ENCODE measurements around the gene PON1.

PON1 gene

GRCh38 chr7:95330961-95331337 lies 6.6 kb upstream of the PON1 start:
- in situ Hi-C loops (cut with HindIII; ENCODE audit: low sequenced_read_pairs), result no loop called here

DNA sequence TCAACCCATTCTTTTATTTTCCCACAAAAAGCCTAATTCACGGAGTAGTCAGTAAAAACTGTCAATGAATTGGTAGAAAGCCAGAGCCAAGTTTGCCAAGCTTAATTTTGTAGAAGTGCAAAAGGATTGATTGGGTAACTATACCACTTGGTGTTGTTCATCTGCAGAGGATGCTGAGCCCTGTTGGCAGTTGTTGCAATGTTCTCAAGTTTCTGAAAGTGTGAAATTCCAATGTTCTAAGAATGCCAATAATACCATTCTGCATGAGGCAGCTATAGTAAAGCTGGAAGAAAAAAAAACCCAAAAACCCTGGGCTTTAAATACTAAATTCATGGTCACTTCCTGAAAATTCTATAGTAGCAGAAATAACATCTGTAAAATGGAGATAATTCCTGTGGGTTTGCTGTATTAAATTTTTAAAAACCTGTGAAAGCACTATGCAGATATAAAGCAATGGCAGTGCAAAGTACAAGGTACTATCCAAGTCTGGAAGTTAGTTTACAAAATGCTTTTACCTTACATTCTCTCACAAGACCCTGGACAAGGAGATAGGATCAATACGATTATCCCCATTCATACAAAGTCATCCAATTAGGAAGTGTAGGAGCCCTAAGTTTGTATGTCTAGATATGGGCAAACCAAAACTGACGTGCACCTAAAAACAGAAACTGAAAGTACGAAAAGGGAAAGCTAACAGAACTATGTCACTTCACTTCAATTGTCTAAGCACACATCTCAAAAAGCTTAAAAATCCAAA lies 6.0 kb upstream of the PON1 start:
- no peak overlapping the region for H3K4me3 ChIP-seq (ENCODE audit: low read depth, low read length)
- in situ Hi-C loops (cut with HindIII; ENCODE audit: low sequenced_read_pairs), result no loop called here
- no peak for TF ChIP-seq CTCF (IDR thresholded peaks at IDR 0.05; ENCODE audit: low read depth, low read length, missing control alignments)
- no peak for DNase-seq (ENCODE audit: low read depth)

More at GRCh38 chr7:95330961-95331337, 6.6 kb upstream of the PON1 start:
- no peak for TF ChIP-seq CTCF (IDR thresholded peaks at IDR 0.05; ENCODE audit: low read depth, low read length, missing control alignments)
- no peak overlapping the region for H3K4me3 ChIP-seq (ENCODE audit: low read depth, low read length)
- no peak for DNase-seq (ENCODE audit: low read depth)

- in situ Hi-C loops (cut with HindIII; ENCODE audit: low sequenced_read_pairs), result no loop called here
- H3K4me3 ChIP-seq (ENCODE audit: low read depth, low read length), result no peak overlapping the region
- TF ChIP-seq CTCF (IDR thresholded peaks at IDR 0.05; ENCODE audit: low read depth, low read length, missing control alignments), result no peak
- DNase-seq (ENCODE audit: low read depth), result no peak
Observed at GRCh38 chr7:95327356-95327755, 3.0 kb upstream of the PON1 start.

DNA sequence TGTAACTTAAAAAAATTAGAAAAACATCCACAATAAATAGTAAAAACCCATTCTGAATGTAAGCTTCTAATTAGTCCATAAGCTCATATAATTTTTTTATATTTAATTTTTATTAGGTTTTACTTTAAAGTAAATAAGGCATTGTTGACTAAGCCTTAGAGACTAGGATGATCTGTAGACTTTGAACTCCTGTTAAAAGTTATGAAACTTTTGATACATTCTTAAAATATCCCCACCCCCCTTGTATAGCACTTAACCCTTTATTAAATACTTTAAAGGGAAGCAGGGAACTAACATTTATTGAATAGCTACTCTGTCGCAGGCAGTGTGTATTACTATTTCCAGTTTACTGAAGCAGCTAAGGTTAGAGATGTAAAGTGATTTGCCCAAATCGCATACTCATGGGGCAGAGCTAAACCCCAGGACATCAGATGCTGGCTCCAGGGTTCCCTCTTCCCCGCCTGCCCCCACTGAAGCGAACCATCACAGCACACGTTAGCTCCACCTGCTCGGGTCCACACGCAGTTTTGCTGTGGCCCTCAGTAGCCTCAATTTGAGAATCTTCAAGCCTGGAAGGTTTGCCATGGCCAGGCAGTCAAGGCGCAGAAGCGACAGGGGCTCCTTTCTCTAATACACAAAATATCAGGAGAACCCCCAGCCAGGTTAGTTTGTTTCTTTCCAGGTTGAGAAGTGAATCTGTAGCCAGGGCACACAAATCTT lies 762 bp downstream of the PON1 start:
- no peak for DNase-seq (ENCODE audit: low read depth)
- in situ Hi-C loops (cut with HindIII; ENCODE audit: low sequenced_read_pairs), result no loop called here
- no peak for TF ChIP-seq CTCF (IDR thresholded peaks at IDR 0.05; ENCODE audit: low read depth, low read length, missing control alignments)
- H3K4me3 ChIP-seq (ENCODE audit: low read depth, low read length), result no peak overlapping the region

DNA sequence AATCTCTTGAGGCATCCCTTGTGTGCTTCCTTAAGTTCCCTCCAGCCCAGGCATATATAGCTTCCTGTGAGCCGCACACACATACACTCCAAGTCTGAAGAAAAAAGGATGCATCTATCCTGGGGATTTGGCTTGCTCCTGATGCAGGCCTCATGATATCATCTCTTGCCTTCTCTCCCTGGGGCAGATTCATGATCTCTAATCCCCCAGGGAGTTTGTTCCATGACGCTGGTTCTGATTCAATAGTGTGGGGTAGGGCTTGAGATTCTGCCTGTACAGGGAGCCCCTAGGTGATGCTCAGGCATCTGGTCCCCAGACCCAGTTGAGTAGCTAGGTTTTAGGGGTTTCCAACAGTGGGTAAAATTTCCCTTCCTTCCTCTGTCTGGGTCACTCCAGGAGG lies 1.5 kb downstream of the PON1 start:
- in situ Hi-C loops (cut with HindIII; ENCODE audit: low sequenced_read_pairs), result no loop called here
- H3K4me3 ChIP-seq (ENCODE audit: low read depth, low read length), result no peak overlapping the region
- DNase-seq (ENCODE audit: low read depth), result no peak
- no peak for TF ChIP-seq CTCF (IDR thresholded peaks at IDR 0.05; ENCODE audit: low read depth, low read length, missing control alignments)

DNA sequence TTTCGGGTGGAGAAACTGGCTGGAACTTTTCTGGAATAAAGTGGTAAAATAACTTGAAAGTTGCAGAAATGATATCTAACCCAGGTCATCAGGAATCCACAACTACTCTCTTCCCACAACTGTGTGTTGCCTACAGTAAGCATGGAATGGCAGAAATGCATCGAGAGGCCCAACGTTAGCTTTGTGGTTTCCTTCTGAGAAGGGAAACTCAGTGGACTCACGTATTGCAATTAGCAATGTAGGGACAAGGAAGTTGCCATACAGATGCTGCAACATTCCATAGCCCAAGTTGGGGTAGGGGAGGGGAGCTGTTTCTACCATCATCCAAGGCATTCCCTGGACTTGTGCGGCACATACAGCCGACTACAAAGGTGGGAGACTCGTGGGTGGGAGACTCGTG lies 1.9 kb downstream of the PON1 start:
- in situ Hi-C loops (cut with HindIII; ENCODE audit: low sequenced_read_pairs), result no loop called here
- no peak overlapping the region for H3K4me3 ChIP-seq (ENCODE audit: low read depth, low read length)
- DNase-seq (ENCODE audit: low read depth), result no peak
- no peak for TF ChIP-seq CTCF (IDR thresholded peaks at IDR 0.05; ENCODE audit: low read depth, low read length, missing control alignments)

All from astrocyte of the cerebellum (primary cell).